ENCODE results near the gene NPIPA8. TPM values are rescaled to one million over a fixed set of nuclear protein-coding genes. Genes with fewer than 3 reads are reported as not detected.
"Not testable (repeated sequence)": the region's sequence is repeated elsewhere in the genome, so short reads cannot be mapped to it uniquely, and the experiment has no call there.

Gene NPIPA8
- total RNA-seq, result not detected in 2 replicates

DNA sequence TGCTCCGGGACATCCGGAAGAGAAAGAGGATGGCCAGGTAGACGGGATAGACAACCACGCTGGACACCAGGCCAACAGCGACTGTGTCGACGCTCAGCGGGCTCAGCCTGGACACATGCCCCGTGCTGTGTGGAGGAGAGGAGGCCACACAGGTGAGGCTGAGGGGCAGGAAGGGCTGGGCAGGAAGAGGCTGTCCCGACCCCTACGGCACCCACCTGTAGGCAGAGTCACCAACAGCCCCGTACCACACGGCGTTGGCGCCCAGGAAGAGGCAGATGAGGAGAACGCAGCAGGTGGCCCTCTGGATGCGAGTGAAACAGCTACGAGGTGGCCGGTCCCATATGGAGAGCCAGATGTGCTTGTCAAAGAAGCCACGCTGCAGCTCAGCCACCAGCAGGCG, at the start of gene NPIPA8:
NPIPA8 (minus strand) TSS at position 101 of the 400 bp plus-strand sequence. CDS start 4,074 bp downstream, outside the sequence.
- H3K27me3 ChIP-seq (ENCODE audit: control insufficient read depth, insufficient read depth, low read length); FAIRE-seq; DNase-seq (ENCODE audit: low read depth); H3K36me3 ChIP-seq (ENCODE audit: control insufficient read depth, insufficient read depth, low read length); H3K4me3 ChIP-seq (ENCODE audit: low read depth, low read length): not testable (repeated sequence)

DNA sequence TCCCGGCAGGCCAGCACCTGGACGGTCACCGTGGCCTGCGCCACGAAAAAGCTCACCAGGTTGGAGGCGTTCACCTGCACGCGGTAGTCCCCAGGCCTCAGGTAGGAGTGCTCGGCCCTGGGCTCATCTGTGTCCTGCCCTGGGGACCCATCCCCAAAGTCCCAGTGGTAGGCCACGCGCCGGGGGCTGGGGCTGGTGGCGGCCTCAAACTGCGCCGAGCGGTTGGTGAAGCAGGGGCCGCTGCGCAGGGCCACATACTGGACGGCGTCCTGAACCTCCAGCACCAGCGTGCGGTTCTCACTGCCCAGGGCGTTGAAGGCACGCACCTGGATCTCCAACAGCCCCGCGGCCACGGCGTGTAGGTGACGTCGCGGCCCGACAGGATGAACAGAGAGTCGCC, 48.7 kb upstream of the NPIPA8 start:
- DNase-seq (ENCODE audit: low read depth); H3K4me3 ChIP-seq (ENCODE audit: low read depth, low read length); H3K27me3 ChIP-seq (ENCODE audit: control insufficient read depth, insufficient read depth, low read length); H3K36me3 ChIP-seq (ENCODE audit: control insufficient read depth, insufficient read depth, low read length); FAIRE-seq: not testable (repeated sequence)

DNA sequence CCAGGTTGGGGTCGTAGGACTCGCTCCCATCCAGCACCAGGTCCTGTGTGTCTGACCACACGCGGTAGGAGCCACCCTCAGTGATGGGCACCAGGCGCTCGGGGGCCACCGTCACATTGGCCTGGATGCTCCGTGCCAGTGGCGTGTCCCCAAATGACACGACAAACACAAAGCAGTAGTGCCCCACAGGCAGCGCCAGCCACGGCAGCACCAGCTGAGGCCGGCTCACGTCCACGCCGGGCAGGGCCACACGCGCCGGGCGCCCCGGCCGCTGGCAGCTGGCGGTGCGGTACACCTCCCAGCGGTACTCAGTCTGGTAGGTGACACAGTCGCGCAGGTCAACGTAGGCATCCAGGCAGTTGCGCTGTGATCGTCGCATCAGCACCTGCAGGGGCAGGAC, 48.3 kb upstream of the NPIPA8 start:
- not testable (repeated sequence) for DNase-seq (ENCODE audit: low read depth); H3K27me3 ChIP-seq (ENCODE audit: control insufficient read depth, insufficient read depth, low read length); FAIRE-seq; H3K4me3 ChIP-seq (ENCODE audit: low read depth, low read length); H3K36me3 ChIP-seq (ENCODE audit: control insufficient read depth, insufficient read depth, low read length)

DNA sequence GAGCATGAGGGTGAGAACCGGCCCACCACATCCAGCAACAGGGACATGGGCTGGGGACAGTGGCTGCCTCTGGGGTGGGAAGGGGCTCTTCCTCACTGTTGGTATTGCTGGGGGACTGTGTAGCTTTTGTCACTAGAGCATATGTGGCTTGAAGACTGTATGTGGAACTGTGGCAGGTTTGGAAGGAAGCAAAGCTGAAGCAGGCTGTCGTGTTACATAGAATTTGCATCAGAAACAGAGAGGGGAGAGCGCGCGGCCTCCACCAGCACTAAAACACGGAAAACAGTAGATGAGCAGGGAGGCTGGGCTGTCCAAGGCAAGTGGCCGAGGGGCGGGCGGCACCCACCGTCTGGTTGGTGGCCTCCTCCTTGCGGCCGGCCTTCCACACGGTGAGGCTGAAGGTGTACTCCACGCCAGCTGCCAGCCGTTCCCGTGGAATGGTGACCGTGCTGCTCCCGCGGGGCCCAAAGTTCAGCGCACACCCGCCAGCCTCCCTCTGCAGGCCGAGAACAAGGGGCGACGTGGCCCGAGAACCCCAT, 47.6 kb upstream of the NPIPA8 start:
- DNase-seq (ENCODE audit: low read depth); H3K4me3 ChIP-seq (ENCODE audit: low read depth, low read length); H3K36me3 ChIP-seq (ENCODE audit: control insufficient read depth, insufficient read depth, low read length); H3K27me3 ChIP-seq (ENCODE audit: control insufficient read depth, insufficient read depth, low read length); FAIRE-seq: not testable (repeated sequence)

DNA sequence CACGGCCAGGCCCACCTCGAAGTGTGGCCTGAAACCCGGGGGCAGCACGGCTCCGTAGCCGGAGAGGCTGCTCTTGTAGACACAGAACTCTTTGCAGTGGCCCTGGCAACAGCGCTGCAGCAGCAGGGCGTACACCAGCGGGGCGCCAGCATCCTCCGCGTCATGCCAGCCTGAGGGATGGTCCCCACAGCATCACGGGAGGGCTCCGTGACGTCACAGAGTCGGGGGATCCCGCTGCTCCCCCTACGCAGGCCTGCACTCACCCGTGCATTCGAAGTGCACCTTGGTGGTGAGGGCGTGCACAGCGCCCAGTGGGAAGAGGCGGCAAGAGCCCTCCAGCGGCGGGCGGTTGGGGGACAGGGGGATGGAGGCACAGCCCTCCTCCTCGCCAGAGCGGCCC, 46.2 kb upstream of the NPIPA8 start:
- not testable (repeated sequence) for DNase-seq (ENCODE audit: low read depth); H3K36me3 ChIP-seq (ENCODE audit: control insufficient read depth, insufficient read depth, low read length); FAIRE-seq; H3K4me3 ChIP-seq (ENCODE audit: low read depth, low read length); H3K27me3 ChIP-seq (ENCODE audit: control insufficient read depth, insufficient read depth, low read length)

DNA sequence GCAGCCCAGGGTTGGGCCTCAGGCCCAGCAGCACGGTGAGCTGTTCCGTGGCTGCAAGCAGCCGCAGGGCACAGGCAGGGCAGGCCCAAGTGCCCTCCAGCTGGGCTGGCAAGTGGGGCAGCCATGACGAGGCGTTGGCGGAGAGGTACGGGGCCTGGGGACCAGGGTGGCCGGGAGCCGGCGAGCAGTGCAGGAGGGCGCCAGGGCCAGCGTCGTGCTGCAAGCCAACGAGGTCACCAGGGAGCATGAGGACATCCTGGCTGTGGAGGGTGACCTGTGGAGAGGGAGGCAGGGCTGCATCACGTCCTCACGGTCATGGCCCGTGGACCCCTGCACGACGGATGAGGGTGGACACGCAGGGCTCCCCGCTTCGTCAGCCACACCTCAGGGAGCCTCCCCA, 11.2 kb upstream of the NPIPA8 start:
- not testable (repeated sequence) for H3K36me3 ChIP-seq (ENCODE audit: control insufficient read depth, insufficient read depth, low read length); H3K4me3 ChIP-seq (ENCODE audit: low read depth, low read length); DNase-seq (ENCODE audit: low read depth); H3K27me3 ChIP-seq (ENCODE audit: control insufficient read depth, insufficient read depth, low read length); FAIRE-seq

DNA sequence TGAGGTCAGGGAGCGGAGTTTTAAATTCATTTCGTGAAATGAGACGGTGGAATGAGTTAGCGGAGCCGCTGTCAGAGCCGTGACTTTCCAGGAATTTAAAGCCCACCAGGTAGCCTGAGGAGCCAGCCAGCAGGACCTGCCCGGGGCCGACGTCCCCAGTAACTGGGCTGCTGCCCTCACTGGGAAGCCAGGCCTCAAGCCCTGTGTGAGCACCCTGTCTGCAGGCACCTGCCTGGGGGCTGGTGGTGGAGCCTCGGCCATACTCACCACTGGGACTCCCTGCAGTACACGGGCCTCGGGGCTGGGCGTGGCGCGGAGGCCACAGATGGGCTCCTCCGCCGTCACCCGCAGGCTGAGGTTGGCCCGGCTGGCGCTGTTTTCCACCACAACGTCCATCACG, 10.5 kb upstream of the NPIPA8 start:
- not testable (repeated sequence) for H3K4me3 ChIP-seq (ENCODE audit: low read depth, low read length); H3K27me3 ChIP-seq (ENCODE audit: control insufficient read depth, insufficient read depth, low read length); DNase-seq (ENCODE audit: low read depth); FAIRE-seq; H3K36me3 ChIP-seq (ENCODE audit: control insufficient read depth, insufficient read depth, low read length)

DNA sequence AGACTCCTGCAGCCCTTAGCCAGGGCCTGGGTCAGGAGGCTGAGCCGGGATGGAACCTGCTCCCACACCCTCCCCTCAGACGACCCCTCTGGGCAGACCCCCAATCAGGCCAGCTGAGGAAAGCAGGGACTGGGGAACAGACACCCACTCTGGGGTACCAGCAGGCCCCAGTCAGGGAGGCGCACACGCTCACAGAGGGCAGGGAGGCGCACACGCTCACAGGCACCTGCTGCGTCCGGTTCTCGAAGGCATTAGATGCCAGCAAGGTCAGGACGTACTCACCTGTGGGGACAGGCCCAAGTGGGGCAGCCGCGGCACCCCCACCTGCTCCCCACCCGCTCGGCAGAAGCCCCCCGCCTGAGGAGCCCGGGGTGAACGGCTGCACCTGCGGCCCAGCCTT, 8.1 kb upstream of the NPIPA8 start:
- not testable (repeated sequence) for H3K27me3 ChIP-seq (ENCODE audit: control insufficient read depth, insufficient read depth, low read length); H3K36me3 ChIP-seq (ENCODE audit: control insufficient read depth, insufficient read depth, low read length); DNase-seq (ENCODE audit: low read depth); H3K4me3 ChIP-seq (ENCODE audit: low read depth, low read length); FAIRE-seq

DNA sequence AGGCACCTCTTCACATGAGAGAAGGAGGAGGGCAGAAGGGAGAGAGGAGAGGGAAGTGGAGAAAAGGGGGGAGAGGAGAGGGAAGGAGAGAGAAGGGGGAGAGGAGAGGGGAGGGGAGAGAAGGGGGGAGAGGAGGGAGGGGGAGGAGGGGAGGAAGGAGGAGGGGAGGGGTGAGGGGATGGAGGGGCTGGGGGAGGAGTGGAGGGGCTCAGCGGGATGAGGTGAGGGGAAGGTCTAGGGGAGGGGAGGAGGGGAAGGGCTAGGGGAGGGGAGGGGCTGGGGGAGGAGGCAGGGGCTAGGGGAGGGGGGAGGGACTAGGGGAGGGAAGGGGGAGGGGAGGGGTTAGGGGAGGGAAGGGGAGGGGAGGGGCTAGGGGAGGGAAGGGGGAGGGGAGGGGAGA, 5.5 kb upstream of the NPIPA8 start:
- not testable (repeated sequence) for H3K27me3 ChIP-seq (ENCODE audit: control insufficient read depth, insufficient read depth, low read length); H3K4me3 ChIP-seq (ENCODE audit: low read depth, low read length); FAIRE-seq; DNase-seq (ENCODE audit: low read depth); H3K36me3 ChIP-seq (ENCODE audit: control insufficient read depth, insufficient read depth, low read length)

DNA sequence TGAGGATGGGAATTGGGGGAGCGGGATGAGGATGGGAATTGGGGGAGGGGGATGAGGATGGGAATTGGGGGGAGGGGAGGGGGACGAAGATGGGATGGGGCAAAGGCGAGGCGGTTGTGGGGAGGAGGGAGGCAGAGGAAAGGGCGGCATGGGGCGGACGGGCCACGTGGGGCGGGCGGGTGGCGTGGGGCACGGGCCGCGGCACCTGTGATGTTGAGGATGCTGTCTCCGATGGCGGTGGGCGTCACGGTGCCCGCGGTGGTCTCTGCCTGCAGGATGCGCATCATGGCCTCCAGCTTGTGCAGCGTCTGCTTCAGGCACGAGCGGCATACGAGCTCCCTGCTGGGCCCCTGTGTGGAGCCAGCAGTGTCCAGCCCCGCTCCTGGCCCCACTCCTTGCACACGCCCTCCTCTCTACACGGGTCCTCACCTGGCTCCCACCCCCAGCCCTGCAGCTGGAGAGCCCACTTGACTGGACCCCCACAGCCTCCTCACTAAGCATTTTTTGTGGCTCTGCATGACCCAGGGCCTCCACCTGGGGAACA, 5.0 kb upstream of the NPIPA8 start:
- H3K36me3 ChIP-seq (ENCODE audit: control insufficient read depth, insufficient read depth, low read length); DNase-seq (ENCODE audit: low read depth); H3K27me3 ChIP-seq (ENCODE audit: control insufficient read depth, insufficient read depth, low read length); FAIRE-seq; H3K4me3 ChIP-seq (ENCODE audit: low read depth, low read length): not testable (repeated sequence)

DNA sequence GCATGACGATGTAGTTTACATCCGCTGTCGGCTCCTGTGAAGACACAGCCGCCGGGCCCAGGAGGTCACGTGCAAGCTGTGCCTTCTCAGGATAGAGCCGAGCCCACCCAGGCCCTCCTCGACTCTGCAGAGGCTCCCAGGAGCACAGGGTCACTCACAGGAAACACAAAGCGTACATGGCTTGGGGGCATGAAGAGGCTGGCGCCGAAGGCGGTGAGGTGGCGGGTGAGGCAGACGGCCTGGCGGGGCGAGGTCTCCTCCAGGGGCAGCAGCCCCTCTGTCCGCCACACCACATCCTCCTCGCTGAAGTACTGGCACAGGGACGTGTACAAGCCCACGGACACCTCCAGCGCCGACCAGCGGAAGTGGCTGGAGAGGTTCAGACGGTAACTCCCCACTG, 2.7 kb upstream of the NPIPA8 start:
- H3K36me3 ChIP-seq (ENCODE audit: control insufficient read depth, insufficient read depth, low read length); FAIRE-seq; DNase-seq (ENCODE audit: low read depth); H3K4me3 ChIP-seq (ENCODE audit: low read depth, low read length); H3K27me3 ChIP-seq (ENCODE audit: control insufficient read depth, insufficient read depth, low read length): not testable (repeated sequence)

DNA sequence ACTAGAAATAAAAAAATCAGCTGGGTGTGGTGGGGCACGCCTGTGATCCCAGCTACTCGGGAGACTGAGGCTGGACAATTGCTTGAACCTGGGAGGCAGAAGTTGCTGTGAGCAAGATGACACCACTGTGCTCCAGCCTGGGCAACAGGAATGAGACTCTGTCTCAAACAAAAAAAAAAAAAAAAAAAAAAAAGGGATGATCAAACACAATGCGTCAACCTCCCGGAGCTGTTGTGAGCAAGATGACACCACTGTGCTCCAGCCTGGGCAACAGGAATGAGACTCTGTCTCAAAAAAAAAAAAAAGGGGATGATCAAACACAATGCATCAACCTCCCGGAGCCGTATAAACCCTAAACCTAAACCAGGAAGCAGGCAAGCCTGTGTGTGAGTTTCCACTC, 24.7 kb downstream of the NPIPA8 start:
- not testable (repeated sequence) for H3K27me3 ChIP-seq (ENCODE audit: control insufficient read depth, insufficient read depth, low read length); FAIRE-seq; H3K4me3 ChIP-seq (ENCODE audit: low read depth, low read length); DNase-seq (ENCODE audit: low read depth); H3K36me3 ChIP-seq (ENCODE audit: control insufficient read depth, insufficient read depth, low read length)

DNA sequence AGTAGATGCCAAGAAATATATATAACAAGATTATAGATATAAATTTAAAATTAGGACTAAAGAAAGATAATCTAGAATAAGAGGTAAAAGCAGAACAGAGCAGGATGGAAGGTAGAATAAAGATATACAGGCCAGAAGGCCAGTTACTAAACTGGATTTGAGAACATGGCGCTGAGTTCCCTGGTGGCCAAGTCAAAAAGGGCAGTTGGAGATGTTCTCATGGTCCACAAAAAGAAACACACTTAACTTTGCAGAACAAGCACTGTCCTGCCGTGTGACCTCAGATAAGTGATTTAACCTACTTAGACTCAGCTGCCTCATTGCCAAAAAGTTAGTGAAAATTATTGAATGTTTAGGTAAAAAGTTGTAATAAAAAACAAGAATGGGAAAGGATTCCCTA, 27.4 kb downstream of the NPIPA8 start:
- not testable (repeated sequence) for DNase-seq (ENCODE audit: low read depth); H3K4me3 ChIP-seq (ENCODE audit: low read depth, low read length); FAIRE-seq; H3K36me3 ChIP-seq (ENCODE audit: control insufficient read depth, insufficient read depth, low read length); H3K27me3 ChIP-seq (ENCODE audit: control insufficient read depth, insufficient read depth, low read length)

DNA sequence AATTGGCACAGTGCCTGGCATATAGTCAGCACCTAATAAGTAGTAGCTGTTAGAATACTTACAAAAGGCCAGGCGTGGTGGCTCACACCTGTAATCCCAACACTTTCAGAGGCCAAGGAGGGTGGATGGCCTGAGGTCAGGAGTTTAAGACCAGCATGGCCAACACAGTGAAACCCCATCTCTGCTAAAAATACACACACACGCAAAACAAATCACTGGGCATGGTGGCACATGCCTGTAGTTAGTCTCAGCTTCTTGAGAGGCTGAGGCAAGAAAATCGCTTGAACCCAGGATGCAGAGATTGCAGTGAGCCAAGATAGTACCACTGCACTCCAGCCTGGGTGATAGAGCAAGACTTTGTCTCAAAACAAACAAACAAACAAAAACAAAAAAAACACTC, 29.3 kb downstream of the NPIPA8 start:
- not testable (repeated sequence) for DNase-seq (ENCODE audit: low read depth); H3K4me3 ChIP-seq (ENCODE audit: low read depth, low read length); H3K27me3 ChIP-seq (ENCODE audit: control insufficient read depth, insufficient read depth, low read length); H3K36me3 ChIP-seq (ENCODE audit: control insufficient read depth, insufficient read depth, low read length); FAIRE-seq

DNA sequence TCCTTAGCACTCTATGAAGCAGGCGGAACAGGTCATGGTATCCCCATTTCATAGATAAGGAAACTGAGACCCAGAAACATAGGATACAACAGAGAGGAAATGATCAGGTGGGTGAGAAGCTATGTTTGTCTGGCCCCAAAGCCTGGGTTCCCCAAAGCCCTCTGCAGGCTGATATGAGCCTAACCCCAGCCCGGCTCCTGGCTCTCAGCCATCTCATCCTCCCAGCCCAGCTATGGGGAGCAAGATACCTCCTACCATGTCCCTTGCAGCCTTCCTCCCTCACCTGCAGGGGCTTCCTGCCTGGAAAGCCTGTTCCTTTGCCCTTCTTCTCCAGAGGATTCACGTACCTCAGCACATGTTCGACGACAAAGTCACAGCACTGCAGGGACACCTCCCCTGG, 30.5 kb downstream of the NPIPA8 start:
- FAIRE-seq; H3K27me3 ChIP-seq (ENCODE audit: control insufficient read depth, insufficient read depth, low read length); DNase-seq (ENCODE audit: low read depth); H3K4me3 ChIP-seq (ENCODE audit: low read depth, low read length); H3K36me3 ChIP-seq (ENCODE audit: control insufficient read depth, insufficient read depth, low read length): not testable (repeated sequence)
